Measurements from ENCODE around the gene RTP2. TPM values are rescaled to one million over a fixed set of nuclear protein-coding genes. Genes with fewer than 3 reads are reported as not detected.

Gene RTP2
- total and polyA plus RNA-seq, 2 donors (not counting 3 experiments of a cell fraction or from before 2014, with no cell fraction given): not detected

- dilution Hi-C loops (cut with MboI; ENCODE audit: extremely low pct_ligation_motif_present, low sequenced_read_pairs) (loop anchor here (25.0 kb wide), 1 partner anchor 373 kb away; no protein-coding TSS in a partner anchor), intact Hi-C loops (cut with micrococcal nuclease) (no loop called here)
- Histone ChIP-seq H2AFZ (ENCODE audit: low read depth, low read length) (no peak overlapping the region), H3K4me1 (ENCODE audit: control insufficient read depth, extremely low read depth, insufficient read depth, low read length) (no peaks in the 10 kb centered on the region), H3K4me3 (replicated peaks in 1 of 3; ENCODE audit: insufficient read depth in 1 of 3, low read depth in 1 of 3, low read length in 3 of 3) (no peak overlapping the region), H3K36me3 (ENCODE audit: control insufficient read depth in 2 of 2, extremely low read depth in 1 of 2, insufficient read depth in 2 of 2, low read length in 2 of 2) (no peaks in the 10 kb centered on the region), H3K4me2 (ENCODE audit: insufficient read depth, low read length) (no peak overlapping the region), H3K9me1 (replicated peaks; ENCODE audit: control insufficient read depth, extremely low read depth, insufficient read depth, low read length) (no peaks in the 10 kb centered on the region), H4K20me1 (replicated peaks; ENCODE audit: control insufficient read depth, extremely low read depth, insufficient read depth, low read length) (no peaks in the 10 kb centered on the region), H3K27ac (ENCODE audit: insufficient read depth, low read depth, low read length) (no peak overlapping the region), H3K9me3 (replicated peaks; ENCODE audit: control insufficient read depth, insufficient read depth, low read length) (no peaks in the 10 kb centered on the region), H3K27me3 (ENCODE audit: control insufficient read depth in 2 of 2, insufficient read depth in 2 of 2, low read length in 2 of 2) (peaks cover 3% of the 10 kb centered on the region in 2 experiments), H3K9ac (replicated peaks; ENCODE audit: extremely low read depth, insufficient read depth, low read length) (no peak overlapping the region), H3K79me2 (ENCODE audit: control insufficient read depth, insufficient read depth, low read length) (no peaks in the 10 kb centered on the region)
- no peak for TF ChIP-seq GATA2 (IDR thresholded peaks at IDR 0.05; ENCODE audit: insufficient read depth, insufficient read length, low read depth, low read length)
- TF ChIP-seq FOS (IDR thresholded peaks at IDR 0.05; ENCODE audit: borderline replicate concordance, insufficient read depth, low read length): no peak
- no peak for TF ChIP-seq POLR2AphosphoS5 (IDR thresholded peaks at IDR 0.05; ENCODE audit: insufficient read depth, low read depth, low read length)
- TF ChIP-seq, protein P1, sequence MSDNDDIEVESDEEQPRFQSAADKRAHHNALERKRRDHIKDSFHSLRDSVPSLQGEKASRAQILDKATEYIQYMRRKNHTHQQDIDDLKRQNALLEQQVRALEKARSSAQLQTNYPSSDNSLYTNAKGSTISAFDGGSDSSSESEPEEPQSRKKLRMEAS (IDR thresholded peaks at IDR 0.05; ENCODE audit: insufficient read depth, insufficient read length): no peak
- TF ChIP-seq EZH2 (IDR thresholded peaks at IDR 0.05; ENCODE audit: borderline replicate concordance, low read depth, low read length, severe bottlenecking): no peak
- TF ChIP-seq MYC (IDR thresholded peaks at IDR 0.05; ENCODE audit: low read depth, low read length): no peak
- no peak for TF ChIP-seq POLR2A (IDR thresholded peaks at IDR 0.05; ENCODE audit: low read depth, low read length)
- TF ChIP-seq CTCF (IDR thresholded peaks at IDR 0.05; ENCODE audit: extremely low read depth in 1 of 2, insufficient read depth in 1 of 2, low read depth in 1 of 2, low read length in 2 of 2): no peak
- no peak for TF ChIP-seq JUN (IDR thresholded peaks at IDR 0.05; ENCODE audit: borderline replicate concordance, insufficient read depth, insufficient read length, low read depth)
- BruUV-seq (replicated peaks): no TSS peak
- CTCF ChIA-PET: interaction anchor here (0.7 to 6.7 kb wide), 2 partner anchors 363 to 465 kb away, joined by 3 to 486 read pairs; no protein-coding TSS in a partner anchor
- no peak for DNase-seq (ENCODE audit: low read depth, low spot score)
- POLR2A ChIA-PET: no interaction called here
- no peak for FAIRE-seq
Measured at GRCh38 chr3:187684880-187685279, 17.5 kb downstream of the RTP2 start.
